IMR-90 (cell line): ENCODE data around the gene BCAS3. TPM values are rescaled to one million over a fixed set of nuclear protein-coding genes. Genes with fewer than 3 reads are reported as not detected.

Experiments used
- ATAC-seq: fragments of 200-7000 bp; cut with Tn5 transposase; 2 replicates; pipeline ENCODE4 v1.9.1; 2020; ENCODE audit warnings: low read depth, mild to moderate bottlenecking, moderate library complexity
- BruUV-seq: library from RNA; stranded (reverse); fragments of 400-500 nt; replicated peaks from 2 replicates; lab custom pipeline; 2021; lab: Mats Ljungman, UMichigan
- CTCF ChIA-PET: fragments of 300-600 bp; formaldehyde crosslinking; extraction: SDS; loops from one replicate; lab custom pipeline; 2021; ENCODE audit warnings: antibody characterized with exemption; lab: Yijun Ruan, JAX
- POLR2A ChIA-PET: fragments of 300-600 bp; sonication (Branson Sonifier 250); formaldehyde crosslinking; loops from one replicate; lab custom pipeline; 2022; ENCODE audit warnings: antibody characterized with exemption; ENCODE audit not compliant: unreplicated experiment; lab: Charles Lee
- DNase-seq: peaks from one replicate; pipeline ENCODE4 v3.0.0; 2013
- H2AFZ ChIP-seq: replicated peaks from 2 replicates; pipeline ENCODE3; 2013; ENCODE audit warnings: low read length, mild to moderate bottlenecking; ENCODE audit not compliant: poor library complexity
- H2AK5ac ChIP-seq: 2 replicates; pipeline ENCODE4 v1.6.1; 2013; ENCODE audit warnings: low read depth, low read length, inconsistent platforms
- H2AK9ac ChIP-seq: replicated peaks from 2 replicates; pipeline ENCODE3; 2013; ENCODE audit warnings: mild to moderate bottlenecking, low read depth, low read length, moderate library complexity; ENCODE audit not compliant: poor library complexity
- H2BK120ac ChIP-seq: 2 replicates; pipeline ENCODE4 v1.6.1; 2013; ENCODE audit warnings: low read depth, low read length, inconsistent platforms
- H2BK15ac ChIP-seq: 3 replicates; pipeline ENCODE4 v1.6.1; 2013; ENCODE audit warnings: low read depth, low read length, inconsistent platforms
- H2BK20ac ChIP-seq: 2 replicates; pipeline ENCODE4 v1.6.1; 2013; ENCODE audit warnings: low read depth, mild to moderate bottlenecking, inconsistent platforms, low read length, moderate library complexity
- H2BK5ac ChIP-seq: 2 replicates; pipeline ENCODE4 v1.6.1; 2013; ENCODE audit warnings: mild to moderate bottlenecking, low read depth, low read length, inconsistent platforms; ENCODE audit not compliant: poor library complexity, severe bottlenecking
- H3K14ac ChIP-seq: replicated peaks from 2 replicates; pipeline ENCODE4 v1.6.1; 2013; ENCODE audit warnings: low read depth, low read length, inconsistent platforms
- H3K18ac ChIP-seq: 2 replicates; pipeline ENCODE4 v1.6.1; 2013; ENCODE audit warnings: low read depth, low read length, control low read depth
- H3K23ac ChIP-seq: 2 replicates; pipeline ENCODE4 v1.6.1; 2013; ENCODE audit warnings: low read depth, low read length, inconsistent platforms
- H3K27ac ChIP-seq: 2 replicates; pipeline ENCODE4 v1.5.1; 2013; ENCODE audit warnings: mild to moderate bottlenecking, control low read depth, low read length; ENCODE audit not compliant: insufficient read depth
- H3K27me3 ChIP-seq: 2 replicates; pipeline ENCODE4 v1.6.1; 2013; ENCODE audit warnings: low read length; ENCODE audit not compliant: control insufficient read depth, insufficient read depth
- H3K36me3 ChIP-seq: 2 replicates; pipeline ENCODE4 v1.6.1; 2013; ENCODE audit warnings: low read length, mixed read lengths; ENCODE audit not compliant: control insufficient read depth, insufficient read depth
- H3K4ac ChIP-seq: 2 replicates; pipeline ENCODE4 v1.6.1; 2013; ENCODE audit warnings: low read depth, low read length, inconsistent platforms
- H3K4me1 ChIP-seq: 2 replicates; pipeline ENCODE4 v1.6.1; 2013; ENCODE audit warnings: low read length, mixed read lengths; ENCODE audit not compliant: control insufficient read depth, insufficient read depth
- H3K4me2 ChIP-seq: 2 replicates; pipeline ENCODE4 v1.6.1; 2013; ENCODE audit warnings: low read depth, mild to moderate bottlenecking, control low read depth, low read length, moderate library complexity
- H3K4me3 ChIP-seq: 2 replicates; pipeline ENCODE4 v1.5.1; 2013; ENCODE audit warnings: low read depth, mild to moderate bottlenecking, control low read depth, low read length, moderate library complexity; ENCODE audit not compliant: insufficient read depth
- H3K56ac ChIP-seq: 2 replicates; pipeline ENCODE4 v1.6.1; 2013; ENCODE audit warnings: low read length, inconsistent platforms; ENCODE audit not compliant: insufficient read depth; ENCODE audit errors: extremely low read depth
- H3K79me1 ChIP-seq, 2 experiments: 2 replicates each; pipeline ENCODE4 v1.6.1; 2013; ENCODE audit warnings: low read length in 2 of 2, inconsistent platforms in 1 of 2, low read depth in 1 of 2
- H3K9ac ChIP-seq: 2 replicates; pipeline ENCODE4 v1.6.1; 2013; ENCODE audit warnings: low read depth, low read length, control low read depth
- H3K9me1 ChIP-seq: 2 replicates; pipeline ENCODE4 v1.6.1; 2013; ENCODE audit warnings: low read length, inconsistent platforms; ENCODE audit not compliant: insufficient read depth
- H3K9me3 ChIP-seq: 2 replicates; pipeline ENCODE4 v1.6.1; 2013; ENCODE audit warnings: low read length; ENCODE audit not compliant: control insufficient read depth, insufficient read depth
- H4K20me1 ChIP-seq: 2 replicates; pipeline ENCODE4 v1.6.1; 2013; ENCODE audit warnings: low read length, inconsistent platforms; ENCODE audit not compliant: insufficient read depth
- H4K5ac ChIP-seq: 2 replicates; pipeline ENCODE4 v1.6.1; 2013; ENCODE audit warnings: mild to moderate bottlenecking, low read depth, low read length, control low read depth
- H4K8ac ChIP-seq, 2 experiments: 2 replicates each; pipeline ENCODE4 v1.6.1; 2013; ENCODE audit warnings: low read depth in 2 of 2, low read length in 2 of 2, control low read depth in 1 of 2, inconsistent platforms in 1 of 2
- H4K91ac ChIP-seq: 2 replicates; pipeline ENCODE4 v1.6.1; 2013; ENCODE audit warnings: low read depth, low read length, inconsistent platforms; ENCODE audit not compliant: insufficient read depth
- BHLHE40 ChIP-seq: fragments of 150-350 bp; IDR thresholded peaks from 2 replicates; pipeline ENCODE4 v1.6.1; 2016; ENCODE audit warnings: mild to moderate bottlenecking, low read depth, low read length
- CEBPB ChIP-seq: IDR thresholded peaks from 2 replicates; pipeline ENCODE4 v1.6.1; 2012; ENCODE audit warnings: low read depth, low read length, improper control_type of control experiment
- CHD1 ChIP-seq: IDR thresholded peaks from 2 replicates; pipeline ENCODE4 v1.6.1; 2012; ENCODE audit warnings: low read depth, low read length, improper control_type of control experiment
- ELK1 ChIP-seq: fragments of 150-350 bp; IDR thresholded peaks from 2 replicates; pipeline ENCODE4 v1.6.1; 2016; ENCODE audit warnings: low read depth, mild to moderate bottlenecking, low read length, moderate library complexity, borderline replicate concordance
- FOS ChIP-seq: fragments of 150-350 bp; IDR thresholded peaks from 2 replicates; pipeline ENCODE4 v1.6.1; 2016; ENCODE audit warnings: low read depth, low read length
- MAFK ChIP-seq: IDR thresholded peaks from 2 replicates; pipeline ENCODE4 v1.6.1; 2012; ENCODE audit warnings: low read depth, low read length, improper control_type of control experiment
- MAZ ChIP-seq: IDR thresholded peaks from 2 replicates; pipeline ENCODE4 v1.6.1; 2012; ENCODE audit warnings: low read depth, mild to moderate bottlenecking, low read length, improper control_type of control experiment, moderate library complexity, borderline replicate concordance
- MXI1 ChIP-seq: IDR thresholded peaks from 2 replicates; pipeline ENCODE4 v1.6.1; 2012; ENCODE audit warnings: low read depth, mild to moderate bottlenecking, low read length, moderate library complexity, borderline replicate concordance
- NFE2L2 ChIP-seq: fragments of 150-350 bp; IDR thresholded peaks from 2 replicates; pipeline ENCODE4 v1.6.1; 2016; ENCODE audit warnings: low read depth, mild to moderate bottlenecking, low read length
- POLR2A ChIP-seq: IDR thresholded peaks from 2 replicates; pipeline ENCODE4 v1.6.1; 2012; ENCODE audit warnings: mild to moderate bottlenecking, low read depth, low read length
- RAD21 ChIP-seq: IDR thresholded peaks from 2 replicates; pipeline ENCODE4 v1.6.1; 2012; ENCODE audit warnings: low read length, improper control_type of control experiment
- RCOR1 ChIP-seq: IDR thresholded peaks from 2 replicates; pipeline ENCODE4 v1.6.1; 2012; ENCODE audit warnings: mild to moderate bottlenecking, low read length, improper control_type of control experiment; ENCODE audit not compliant: insufficient replicate concordance
- RFX5 ChIP-seq: IDR thresholded peaks from 2 replicates; pipeline ENCODE4 v1.8.0; 2012; ENCODE audit warnings: low read depth, mild to moderate bottlenecking, low read length, moderate library complexity
- SMC3 ChIP-seq: fragments of 150-350 bp; IDR thresholded peaks from 2 replicates; pipeline ENCODE4 v1.6.1; 2016; ENCODE audit warnings: low read depth, mild to moderate bottlenecking, antibody characterized with exemption, low read length, moderate library complexity
- USF2 ChIP-seq: fragments of 150-350 bp; IDR thresholded peaks from 2 replicates; pipeline ENCODE4 v1.6.1; 2017; ENCODE audit warnings: mild to moderate bottlenecking, antibody characterized with exemption, low read length, low read depth
- WGBS, 2 experiments: methylation state at CpG; one replicate each; pipeline versions ENCODE4 v1.1.5 to v1.1.7; 2013; ENCODE audit warnings: missing lambda C conversion rate in 2 of 2; ENCODE audit not compliant: insufficient read length in 1 of 2; ENCODE audit errors: extremely low coverage in 2 of 2; 5-methylcytosine and 5-hydroxymethylcytosine counted together
- dilution Hi-C: fragments of 300-500 bp; cut with HindIII; formaldehyde crosslinking; loops from one replicate; pipeline ENCODE4 v1.14.3; 2018; ENCODE audit warnings: low sequenced_read_pairs; ENCODE audit not compliant: unreplicated experiment
- in situ Hi-C: fragments of 300-500 bp; cut with MboI; formaldehyde crosslinking; loops from 3 replicates; pipeline ENCODE4 v1.14.3; 2019; ENCODE audit warnings: low sequenced_read_pairs, inconsistent platforms, mixed read lengths
- intact Hi-C: fragments of 100-400 bp; cut with micrococcal nuclease; formaldehyde crosslinking; loops from 2 replicates; pipeline ENCODE4 v1.10.0; 2022
- polyA plus RNA-seq, 3 experiments: library from polyadenylated mRNA; depleted of rRNA; stranded (reverse); fragments of >200 nt; gene quantifications; 2 replicates each; pipeline ENCODE4 v1.2.3, GENCODE V29; 2012; ENCODE audit warnings: low replicate concordance in 1 of 3
- total RNA-seq: library from RNA; depleted of rRNA; stranded (reverse); fragments of >200 nt; gene quantifications from 2 replicates; pipeline ENCODE4 v1.2.3, GENCODE V29; 2012

Gene BCAS3
- total and polyA plus RNA-seq, 2 of the 4 experiments (the other 2 are of a cell fraction): 6.3 to 27.1 TPM

GRCh38 chr17:61199431-61200338 is 522.0 kb downstream of the BCAS3 start:
- H2BK20ac ChIP-seq: peak overlapping the region; percentile 86; the same call in 1 of the 2 replicates
- H3K27ac ChIP-seq: no peak overlapping the region
- ChIA-PET POLR2A (no interaction called here), CTCF (interaction anchor here (0.6 to 0.8 kb wide), 2 partner anchors 10 to 211 kb away, joined by 3 read pairs; no protein-coding TSS in a partner anchor)
- H4K20me1 ChIP-seq: no peaks in the 10 kb centered on the region
- peak overlapping the region; percentile 51; the same call in 1 of the 2 replicates for H3K14ac ChIP-seq
- H3K36me3 ChIP-seq: no peaks in the 10 kb centered on the region
- peak overlapping the region; percentile 27; the same call in 1 of the 2 replicates for H4K5ac ChIP-seq
- no peak overlapping the region for H3K56ac ChIP-seq
- H2AK9ac ChIP-seq: no peak overlapping the region
- DNase-seq: no peak
- H4K91ac ChIP-seq: no peak overlapping the region; the same call in none of the 2 replicates
- no peak overlapping the region for H3K4me3 ChIP-seq
- peak overlapping the region; percentile 74 for H3K18ac ChIP-seq
- H3K23ac ChIP-seq: peak overlapping the region; percentile 36; the same call in 1 of the 2 replicates
- dilution Hi-C loops (no loop called here), intact Hi-C loops (loop anchor here (2.0 to 5.0 kb wide), 3 partner anchors 42 to 199 kb away; partner anchors contain the start of gene TBX2), in situ Hi-C loops (loop anchor here (5.0 kb wide), 3 partner anchors 37 to 193 kb away; no protein-coding TSS in a partner anchor)
- H4K8ac ChIP-seq: peak overlapping the region; percentile 60 to 67; a peak in 3 of 4 replicates
- ATAC-seq: no peak
- no TSS peak for BruUV-seq
- no peak overlapping the region for H3K4me2 ChIP-seq
- no peak overlapping the region for H2AFZ ChIP-seq
- peak overlapping the region; percentile 71 for H2AK5ac ChIP-seq
- H2BK5ac ChIP-seq: peak overlapping the region; percentile 79
- peaks cover 8% of the 10 kb centered on the region; the same call in 1 of the 2 replicates for H3K9me1 ChIP-seq
- H3K4ac ChIP-seq: peak overlapping the region; percentile 83; the same call in 1 of the 2 replicates
- no peak overlapping the region for H3K9ac ChIP-seq
- no CpG with 5 or more reads among the region's 4 CpGs for WGBS, 2 experiments
- H3K27me3 ChIP-seq: no peaks in the 10 kb centered on the region
- peaks cover 11% of the 10 kb centered on the region for H3K4me1 ChIP-seq
- H3K9me3 ChIP-seq: no peaks in the 10 kb centered on the region
- peak overlapping the region; percentile 82 for H2BK15ac ChIP-seq
- H2BK120ac ChIP-seq: peak overlapping the region; percentile 93
- TF ChIP-seq FOS (no peak), CEBPB (no peak), POLR2A (no peak), ELK1 (no peak), NFE2L2 (no peak), MXI1 (no peak), RCOR1 (no peak), USF2 (no peak), BHLHE40 (no peak), MAZ (no peak), MAFK (no peak), RFX5 (no peak), SMC3 (no peak), CHD1 (no peak), RAD21 (no peak)
- H3K79me1 ChIP-seq: peaks cover 0 to 7% of the 10 kb centered on the region in 2 experiments; a peak in 2 of 4 replicates
